Endodermal cell (in vitro differentiated cells): ENCODE data around the gene TFPT. TPM values are rescaled to one million over a fixed set of nuclear protein-coding genes. Genes with fewer than 3 reads are reported as not detected.

Source experiments
- DNase-seq: peaks from one replicate; pipeline ENCODE4 v3.0.0-alpha.2; 2017
- H3K27ac ChIP-seq: 2 replicates; pipeline ENCODE4 v1.5.1; 2013; ENCODE audit warnings: mild to moderate bottlenecking, low read depth, low read length, moderate library complexity
- H3K27me3 ChIP-seq: 2 replicates; pipeline ENCODE4 v1.6.1; 2013; ENCODE audit warnings: mild to moderate bottlenecking, low read length, moderate library complexity; ENCODE audit not compliant: insufficient read depth, control insufficient read depth, poor library complexity, severe bottlenecking
- H3K36me3 ChIP-seq: 2 replicates; pipeline ENCODE4 v1.7.0; 2013; ENCODE audit warnings: mild to moderate bottlenecking, low read length, moderate library complexity; ENCODE audit not compliant: control insufficient read depth, insufficient read depth
- H3K4me1 ChIP-seq: one replicate; pipeline ENCODE4 v1.7.0; 2013; ENCODE audit warnings: low read length; ENCODE audit not compliant: control insufficient read depth, insufficient read depth
- H3K4me3 ChIP-seq: 2 replicates; pipeline ENCODE4 v1.5.1; 2013; ENCODE audit warnings: mild to moderate bottlenecking, low read length, moderate library complexity
- H3K9ac ChIP-seq: 2 replicates; pipeline ENCODE4 v1.6.1; 2013; ENCODE audit warnings: mild to moderate bottlenecking, low read length, moderate library complexity; ENCODE audit not compliant: poor library complexity, severe bottlenecking; ENCODE audit errors: extremely low read depth
- H3K9me3 ChIP-seq: 2 replicates; pipeline ENCODE4 v1.6.1; 2013; ENCODE audit warnings: mild to moderate bottlenecking, low read length, moderate library complexity; ENCODE audit not compliant: control insufficient read depth
- H3K27ac Mint-ChIP-seq: 2 replicates; pipeline ENCODE4 v1.8.0; 2020; ENCODE audit warnings: mixed read lengths
- H3K27me3 Mint-ChIP-seq: 2 replicates; pipeline ENCODE4 v1.8.0; 2021; ENCODE audit warnings: mild to moderate bottlenecking, mixed read lengths; ENCODE audit not compliant: insufficient read depth
- H3K36me3 Mint-ChIP-seq: 2 replicates; pipeline ENCODE4 v1.8.0; 2020; ENCODE audit warnings: low read depth, mixed read lengths
- H3K4me1 Mint-ChIP-seq: 2 replicates; pipeline ENCODE4 v1.8.0; 2020; ENCODE audit warnings: mixed read lengths
- H3K4me3 Mint-ChIP-seq: 2 replicates; pipeline ENCODE4 v1.8.0; 2020; ENCODE audit warnings: mild to moderate bottlenecking, moderate library complexity, mixed read lengths
- H3K9me3 Mint-ChIP-seq: 2 replicates; pipeline ENCODE4 v1.8.0; 2020; ENCODE audit warnings: mild to moderate bottlenecking, mixed read lengths
- WGBS, 2 experiments: methylation state at CpG; one replicate each; pipeline versions ENCODE4 v1.1.5 to v1.1.7; 2013; ENCODE audit warnings: missing lambda C conversion rate in 2 of 2, mixed read lengths in 1 of 2; ENCODE audit not compliant: insufficient coverage in 1 of 2, insufficient read length in 1 of 2; 5-methylcytosine and 5-hydroxymethylcytosine counted together
- total RNA-seq, 2 donors: library from RNA; stranded (reverse); fragmentation: NEBNext Ultra II Directional in 1 of 2; extraction: Animal tissue kit (Norgen Biotek cat#: 25700) in 1 of 2; gene quantifications; 2 replicates in 1 of 2; 3 replicates in 1 of 2; pipeline ENCODE4 v1.2.1, GENCODE V29; 2021
- TF ChIP-seq, protein P1 (sequence below): fragments of 200-600 bp; sonication (generic); conservative IDR thresholded peaks from 2 replicates; pipeline ENCODE4 v1.5.0; 2021; ENCODE audit warnings: antibody characterized with exemption, mild to moderate bottlenecking

Gene TFPT
- total RNA-seq, 2 donors from 2014 or later, result 19.5 to 21.6 TPM

DNA sequence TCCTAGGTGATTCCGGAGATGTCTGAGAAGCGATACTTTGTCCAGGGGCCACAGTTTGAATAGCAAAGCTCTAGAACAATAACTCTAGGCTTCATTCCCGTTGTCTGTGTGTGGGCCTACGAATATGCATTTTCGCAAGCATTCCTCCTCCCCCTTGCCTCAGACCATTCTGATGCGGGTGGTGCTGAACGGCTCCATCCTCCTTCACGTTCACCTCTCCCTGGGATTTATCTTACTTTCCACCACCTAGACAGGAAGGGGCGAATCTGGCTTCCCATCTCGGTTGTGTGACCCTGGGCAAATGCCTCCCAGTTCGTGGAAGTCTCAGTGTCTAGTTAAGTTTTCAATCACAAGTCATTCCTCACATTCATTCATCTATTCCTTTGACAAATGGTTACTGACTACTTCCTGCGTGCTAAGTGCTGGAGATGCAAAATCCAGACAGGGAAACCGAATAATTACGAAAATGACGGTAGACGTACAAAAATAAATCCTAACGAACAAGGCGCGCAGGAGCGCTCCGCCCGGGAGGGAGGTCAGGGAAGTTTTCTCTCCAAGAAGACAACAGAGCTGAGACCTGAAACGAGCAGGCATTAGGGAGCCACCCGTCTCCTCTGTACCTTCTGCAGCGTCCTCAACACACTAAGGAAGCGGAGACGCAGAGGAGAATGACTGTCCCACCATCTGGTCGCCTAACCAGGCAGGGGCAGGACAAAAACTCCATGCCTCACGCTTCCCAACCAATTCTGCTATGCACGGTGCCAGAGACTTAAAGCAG lies 20.8 kb upstream of the TFPT start:
- peak overlapping the region; percentile 89 for H3K4me3 ChIP-seq
- Mint-ChIP-seq H3K9me3 (peaks cover 8% of the 10 kb centered on the region), H3K27ac (peak overlapping the region; percentile 94), H3K27me3 (no peaks in the 10 kb centered on the region), H3K36me3 (peaks cover 26% of the 10 kb centered on the region), H3K4me1 (peaks cover 29% of the 10 kb centered on the region), H3K4me3 (peak overlapping the region; percentile 86)
- H3K36me3 ChIP-seq, result peaks cover 30% of the 10 kb centered on the region
- WGBS, 2 experiments, result 3 to 4% methylated on average over 22 to 30 of the region's 30 CpGs
- TF ChIP-seq, protein P1, sequence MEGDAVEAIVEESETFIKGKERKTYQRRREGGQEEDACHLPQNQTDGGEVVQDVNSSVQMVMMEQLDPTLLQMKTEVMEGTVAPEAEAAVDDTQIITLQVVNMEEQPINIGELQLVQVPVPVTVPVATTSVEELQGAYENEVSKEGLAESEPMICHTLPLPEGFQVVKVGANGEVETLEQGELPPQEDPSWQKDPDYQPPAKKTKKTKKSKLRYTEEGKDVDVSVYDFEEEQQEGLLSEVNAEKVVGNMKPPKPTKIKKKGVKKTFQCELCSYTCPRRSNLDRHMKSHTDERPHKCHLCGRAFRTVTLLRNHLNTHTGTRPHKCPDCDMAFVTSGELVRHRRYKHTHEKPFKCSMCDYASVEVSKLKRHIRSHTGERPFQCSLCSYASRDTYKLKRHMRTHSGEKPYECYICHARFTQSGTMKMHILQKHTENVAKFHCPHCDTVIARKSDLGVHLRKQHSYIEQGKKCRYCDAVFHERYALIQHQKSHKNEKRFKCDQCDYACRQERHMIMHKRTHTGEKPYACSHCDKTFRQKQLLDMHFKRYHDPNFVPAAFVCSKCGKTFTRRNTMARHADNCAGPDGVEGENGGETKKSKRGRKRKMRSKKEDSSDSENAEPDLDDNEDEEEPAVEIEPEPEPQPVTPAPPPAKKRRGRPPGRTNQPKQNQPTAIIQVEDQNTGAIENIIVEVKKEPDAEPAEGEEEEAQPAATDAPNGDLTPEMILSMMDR, result no peak
- H3K4me1 ChIP-seq, result peaks cover 11% of the 10 kb centered on the region
- peak; percentile 56 for DNase-seq
- H3K27me3 ChIP-seq, result no peaks in the 10 kb centered on the region
- peak overlapping the region; percentile 48 for H3K9ac ChIP-seq
- peaks cover 5% of the 10 kb centered on the region for H3K9me3 ChIP-seq
- peak overlapping the region; percentile 5 for H3K27ac ChIP-seq

DNA sequence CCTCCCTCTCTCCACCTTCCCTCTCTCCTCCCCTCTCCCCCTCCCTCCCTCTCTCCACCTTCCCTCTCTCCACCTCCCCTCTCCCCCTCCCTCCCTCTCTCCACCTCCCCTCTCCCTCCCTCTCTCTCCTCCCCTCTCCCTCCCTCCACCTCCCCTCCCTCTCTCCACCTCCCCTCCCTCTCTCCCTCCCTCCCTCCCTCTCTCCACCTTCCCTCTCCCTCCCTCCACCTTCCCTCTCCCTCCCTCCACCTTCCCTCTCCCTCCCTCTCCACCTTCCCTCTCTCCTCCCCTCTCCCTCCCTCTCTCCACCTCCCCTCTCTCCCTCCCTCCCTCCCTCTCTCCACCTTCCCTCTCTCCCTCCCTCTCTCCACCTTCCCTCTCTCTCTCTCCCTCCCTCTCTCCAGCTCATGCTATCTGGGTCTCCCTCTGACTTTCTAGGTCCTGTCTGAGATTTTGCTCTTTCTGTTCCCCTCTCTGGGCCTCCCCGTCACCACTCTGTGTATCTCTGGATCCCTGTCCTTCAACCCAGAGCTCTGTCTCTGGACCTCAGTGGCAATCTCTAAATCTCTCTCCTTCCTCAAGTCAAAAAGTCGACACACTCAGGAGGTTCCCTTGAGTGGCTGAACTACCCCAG lies 18.6 kb upstream of the TFPT start:
- Histone ChIP-seq H3K4me3 (no peak overlapping the region), H3K27ac (no peak overlapping the region), H3K27me3 (no peaks in the 10 kb centered on the region), H3K36me3 (peaks cover 18% of the 10 kb centered on the region), H3K4me1 (peaks cover under 1% of the 10 kb centered on the region), H3K9me3 (peaks cover 5% of the 10 kb centered on the region), H3K9ac (no peak overlapping the region)
- peaks cover 8% of the 10 kb centered on the region for H3K9me3 Mint-ChIP-seq
- peaks cover 27% of the 10 kb centered on the region for H3K36me3 Mint-ChIP-seq
- no peak overlapping the region for H3K4me3 Mint-ChIP-seq
- WGBS, 2 experiments, result 64 to 66% methylated on average over 2 of the region's 2 CpGs
- H3K27ac Mint-ChIP-seq, result no peak overlapping the region
- no peaks in the 10 kb centered on the region for H3K27me3 Mint-ChIP-seq
- peaks cover 11% of the 10 kb centered on the region for H3K4me1 Mint-ChIP-seq
- TF ChIP-seq, protein P1, result no peak
- no peak for DNase-seq

DNA sequence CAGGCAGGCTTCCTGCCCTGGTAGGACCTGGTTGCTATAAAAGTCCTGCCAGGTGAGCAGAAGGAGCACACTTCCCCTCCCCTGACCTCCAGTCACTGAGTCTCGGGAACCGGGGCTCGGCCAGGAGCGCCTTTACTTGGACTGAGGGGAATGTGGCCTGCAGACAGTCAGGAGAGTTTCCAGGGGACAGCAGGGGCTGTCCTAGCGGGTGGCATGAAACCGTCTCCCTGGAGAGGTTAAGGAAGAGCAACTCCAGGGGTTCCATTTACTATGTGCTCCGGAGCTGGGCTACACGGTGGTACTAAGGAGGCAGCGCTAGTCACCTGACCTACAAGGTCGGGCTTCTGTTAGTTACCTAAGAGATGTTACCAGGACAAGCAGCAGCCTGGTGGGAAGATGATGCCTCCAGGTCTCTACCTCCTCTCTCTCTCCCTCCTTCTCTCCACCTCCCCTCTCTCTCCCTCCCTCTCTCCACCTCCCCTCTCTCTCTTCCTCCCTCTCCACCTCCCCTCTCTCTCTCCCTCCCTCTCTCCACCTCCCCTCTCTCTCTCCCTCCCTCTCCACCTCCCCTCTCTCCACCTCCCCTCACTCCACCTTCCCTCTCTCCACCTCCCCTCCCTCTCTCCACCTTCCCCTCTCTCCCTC lies 18.0 kb upstream of the TFPT start:
- Histone ChIP-seq H3K4me3 (no peak overlapping the region), H3K36me3 (peaks cover 23% of the 10 kb centered on the region), H3K4me1 (no peaks in the 10 kb centered on the region), H3K27ac (no peak overlapping the region), H3K27me3 (no peaks in the 10 kb centered on the region), H3K9me3 (peaks cover 5% of the 10 kb centered on the region), H3K9ac (no peak overlapping the region)
- 90 to 95% methylated on average over 9 to 10 of the region's 10 CpGs for WGBS, 2 experiments
- no peak overlapping the region for H3K4me3 Mint-ChIP-seq
- H3K9me3 Mint-ChIP-seq, result peaks cover 8% of the 10 kb centered on the region
- TF ChIP-seq, protein P1, result no peak
- DNase-seq, result peak; percentile 90
- H3K4me1 Mint-ChIP-seq, result peaks cover 7% of the 10 kb centered on the region
- peaks cover 28% of the 10 kb centered on the region for H3K36me3 Mint-ChIP-seq
- no peaks in the 10 kb centered on the region for H3K27me3 Mint-ChIP-seq
- H3K27ac Mint-ChIP-seq, result no peak overlapping the region
